HG02798 (cell line): Measurements from ENCODE around the gene CDKL1.

Source experiments
- ATAC-seq: cut with Tn5 transposase; IDR thresholded peaks from one replicate; pipeline ENCODE4 v1.9.1; 2021; ENCODE audit warnings: mild to moderate bottlenecking; ENCODE audit not compliant: unreplicated experiment, poor library complexity

CDKL1 gene

DNA sequence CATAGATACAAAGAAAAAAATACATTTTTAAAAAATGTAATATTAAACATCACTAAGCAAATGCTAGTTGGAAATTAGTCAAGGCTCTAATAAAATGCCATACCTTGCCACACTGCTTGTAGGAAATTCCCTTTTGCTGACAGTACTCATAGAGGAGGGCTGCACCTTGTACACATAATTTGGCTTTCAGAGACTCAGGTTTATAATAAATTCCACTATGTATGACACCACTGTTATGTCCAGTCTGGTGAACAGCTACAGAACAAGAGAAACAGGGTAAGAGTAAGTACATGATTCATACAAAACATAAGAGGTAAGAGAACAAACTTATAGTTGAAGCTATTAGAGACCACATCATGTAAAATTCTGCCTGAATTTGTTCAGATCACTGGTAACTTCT, 94.8 kb downstream of the CDKL1 start:
- ATAC-seq = no peak

DNA sequence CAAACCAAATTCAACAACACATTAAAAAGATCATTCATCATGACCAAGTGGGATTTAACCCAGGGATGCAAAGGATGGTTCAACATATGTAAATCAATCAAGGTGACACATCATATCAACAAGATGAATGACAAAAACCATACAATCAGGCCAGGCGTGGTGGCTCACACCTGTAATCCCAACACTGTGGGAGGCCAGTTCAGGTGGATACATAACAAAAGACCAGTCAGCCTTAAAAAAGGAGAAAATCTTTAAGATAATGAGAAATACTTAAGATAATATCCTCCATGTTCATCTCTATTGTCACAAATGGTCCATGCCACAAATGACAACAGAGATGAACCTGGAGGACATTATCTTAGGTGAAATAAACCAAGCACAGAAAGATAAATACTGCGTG, 97.1 kb downstream of the CDKL1 start:
- no peak for ATAC-seq

DNA sequence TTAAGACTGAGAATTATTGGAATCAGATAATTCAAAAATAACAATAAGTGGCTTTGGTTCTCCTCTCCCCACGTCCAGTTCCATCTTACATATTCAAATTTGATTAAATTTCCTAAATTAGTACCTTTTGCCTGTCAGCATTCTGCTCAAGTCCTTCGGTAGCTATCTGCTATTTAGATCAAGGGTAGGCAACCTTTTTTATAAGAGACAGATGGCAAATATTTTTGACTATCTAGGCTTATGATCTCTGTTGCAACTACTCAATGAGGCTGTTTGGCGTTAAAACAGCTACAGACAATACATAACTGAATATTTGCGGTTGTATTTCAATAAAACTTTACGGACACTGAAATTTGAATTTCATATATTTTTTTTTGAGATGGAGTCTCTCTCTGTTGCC, 106.4 kb downstream of the CDKL1 start:
- ATAC-seq = no peak

DNA sequence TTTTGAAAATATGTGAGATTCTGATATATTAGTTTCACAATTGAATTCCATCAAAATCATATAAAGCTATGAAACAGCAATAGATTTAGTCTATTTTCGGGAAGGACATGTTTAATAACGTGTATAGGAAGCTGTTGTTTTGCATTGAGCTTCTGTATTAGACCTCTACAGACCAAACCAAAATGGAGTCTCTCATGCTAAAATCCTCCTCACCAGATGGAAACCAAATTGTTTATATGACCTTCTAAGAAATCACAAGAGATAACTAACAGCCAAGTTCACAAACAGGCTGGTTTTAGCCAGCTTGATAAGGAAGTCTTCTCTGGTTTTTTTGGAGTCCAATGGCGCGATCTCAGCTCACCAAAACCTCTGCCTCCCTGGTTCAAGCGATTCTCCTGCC, 108.5 kb downstream of the CDKL1 start:
- ATAC-seq = no peak

DNA sequence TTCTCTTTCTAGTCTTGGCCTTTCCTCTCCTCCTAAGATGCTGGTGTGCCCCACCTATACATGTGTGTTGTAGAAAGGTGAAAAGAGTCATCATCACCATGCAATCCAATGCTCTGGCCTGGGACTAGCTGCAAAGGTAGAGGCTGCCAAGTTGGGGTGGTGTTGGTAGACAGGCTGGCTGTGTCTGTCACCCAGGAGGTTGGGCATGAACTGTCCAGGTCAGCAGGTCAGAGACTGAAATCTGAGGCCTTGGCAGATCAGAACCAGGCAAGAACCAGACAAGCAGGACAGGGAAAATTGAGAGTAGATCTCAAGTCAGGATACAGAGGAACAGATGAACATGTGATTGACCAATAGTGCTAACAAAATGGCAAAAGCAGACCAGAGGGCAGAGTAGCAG, 110.8 kb downstream of the CDKL1 start:
- ATAC-seq = no peak
